GM23248 (cell line): ENCODE measurements around the gene COL28A1. TPM values are rescaled to one million over a fixed set of nuclear protein-coding genes. Genes with fewer than 3 reads are reported as not detected.
A peak's percentile ranks its signal among the peaks of the same experiment; 100 is the strongest.

ENCODE experiments used
- DNase-seq: peaks from one replicate; pipeline ENCODE4 v3.0.0-alpha.2; 2015
- H2AFZ ChIP-seq: fragments of 200-600 bp; sonication (generic); 2 replicates; pipeline ENCODE4 v1.6.1; 2016; ENCODE audit warnings: antibody characterized with exemption
- H3F3A ChIP-seq: fragments of 200-600 bp; sonication (generic); 2 replicates; pipeline ENCODE4 v1.6.1; 2016; ENCODE audit warnings: mild to moderate bottlenecking, antibody characterized with exemption, mixed run types; ENCODE audit not compliant: insufficient read depth
- H3K27ac ChIP-seq: fragments of 200-600 bp; sonication (generic); 2 replicates; pipeline ENCODE4 v1.5.1; 2016; ENCODE audit warnings: mild to moderate bottlenecking
- H3K27me3 ChIP-seq: fragments of 200-600 bp; sonication (generic); replicated peaks from 2 replicates; pipeline ENCODE4 v1.6.1; 2016; ENCODE audit warnings: mild to moderate bottlenecking; ENCODE audit not compliant: insufficient read depth
- H3K36me3 ChIP-seq: fragments of 200-600 bp; sonication (generic); 2 replicates; pipeline ENCODE4 v1.6.1; 2016; ENCODE audit warnings: low read depth, mild to moderate bottlenecking
- H3K4me1 ChIP-seq: fragments of 200-600 bp; sonication (generic); 2 replicates; pipeline ENCODE4 v1.6.1; 2016; ENCODE audit warnings: mild to moderate bottlenecking; ENCODE audit not compliant: insufficient read depth
- H3K4me2 ChIP-seq: fragments of 200-600 bp; sonication (generic); one replicate; pipeline ENCODE4 v1.6.1; 2016; ENCODE audit warnings: mild to moderate bottlenecking; ENCODE audit not compliant: unreplicated experiment
- H3K4me3 ChIP-seq: fragments of 200-600 bp; sonication (generic); 2 replicates; pipeline ENCODE4 v1.5.1; 2016; ENCODE audit warnings: mild to moderate bottlenecking
- H3K79me2 ChIP-seq: fragments of 200-600 bp; sonication (generic); 2 replicates; pipeline ENCODE4 v1.6.1; 2016; ENCODE audit warnings: mild to moderate bottlenecking; ENCODE audit not compliant: insufficient read depth
- H3K9ac ChIP-seq: fragments of 200-600 bp; sonication (generic); 2 replicates; pipeline ENCODE4 v1.6.1; 2016; ENCODE audit warnings: mild to moderate bottlenecking
- H3K9me2 ChIP-seq: fragments of 200-600 bp; sonication (generic); 2 replicates; pipeline ENCODE4 v1.6.1; 2016; ENCODE audit warnings: mixed run types, mild to moderate bottlenecking, moderate library complexity; ENCODE audit not compliant: insufficient read depth
- H3K9me3 ChIP-seq: fragments of 200-600 bp; sonication (generic); one replicate; pipeline ENCODE4 v1.6.1; 2017; ENCODE audit warnings: low read depth
- H4K20me1 ChIP-seq: fragments of 200-600 bp; sonication (generic); 2 replicates; pipeline ENCODE4 v1.6.0; 2016; ENCODE audit not compliant: insufficient read depth
- EZH2 ChIP-seq: fragments of 200-600 bp; sonication (generic); IDR thresholded peaks from 2 replicates; pipeline ENCODE4 v1.6.1; 2018; ENCODE audit warnings: antibody characterized with exemption, mild to moderate bottlenecking; ENCODE audit not compliant: insufficient read depth, poor library complexity, severe bottlenecking
- EZH2phosphoT487 ChIP-seq: fragments of 200-600 bp; sonication (generic); IDR thresholded peaks from 2 replicates; pipeline ENCODE4 v1.6.1; 2018; ENCODE audit warnings: antibody characterized with exemption, moderate library complexity, mild to moderate bottlenecking, low read depth; ENCODE audit not compliant: insufficient read depth
- WGBS, 2 experiments: methylation state at CpG; one replicate each; pipeline ENCODE4 v1.1.6; 2015 to 2017; ENCODE audit warnings: low lambda C conversion rate in 2 of 2, low coverage in 1 of 2; ENCODE audit errors: missing lambda C conversion rate in 2 of 2; 5-methylcytosine and 5-hydroxymethylcytosine counted together
- in situ Hi-C: fragments of 300-500 bp; cut with MboI; formaldehyde crosslinking; loops from 2 replicates; pipeline ENCODE4 v1.15.0; 2020
- polyA plus RNA-seq: library from polyadenylated mRNA; unstranded; fragments of >200 nt; fragmentation: Nextera tagmentation; extraction: Ambion mirVana; gene quantifications from 2 replicates; pipeline ENCODE4 v1.2.1, GENCODE V29; 2016
- total RNA-seq: library from RNA; depleted of rRNA; stranded (reverse); fragments of >200 nt; shearing (Covaris generic); gene quantifications from 2 replicates; pipeline ENCODE4 v1.2.3, GENCODE V29; 2014

The COL28A1 gene
- total and polyA plus RNA-seq, 2 experiments from 2014 or later = not detected

GRCh38 chr7:7452652-7453051, 83.0 kb downstream of the COL28A1 start:
- H3K9ac ChIP-seq = no peak overlapping the region
- H4K20me1 ChIP-seq = no peaks in the 10 kb centered on the region
- H2AFZ ChIP-seq = no peak overlapping the region
- H3K27me3 ChIP-seq = no peaks in the 10 kb centered on the region
- no peaks in the 10 kb centered on the region for H3K9me2 ChIP-seq
- no peak overlapping the region for H3K4me2 ChIP-seq
- in situ Hi-C loops = no loop called here
- no peak for TF ChIP-seq EZH2
- no peak for TF ChIP-seq EZH2phosphoT487
- H3K27ac ChIP-seq = no peak overlapping the region
- no peaks in the 10 kb centered on the region for H3K36me3 ChIP-seq
- no peaks in the 10 kb centered on the region for H3K9me3 ChIP-seq
- 59 to 69% methylated on average over 2 of the region's 2 CpGs for WGBS, 2 experiments
- DNase-seq = no peak
- no peak overlapping the region for H3K4me3 ChIP-seq
- H3F3A ChIP-seq = no peaks in the 10 kb centered on the region
- no peaks in the 10 kb centered on the region for H3K79me2 ChIP-seq
- no peaks in the 10 kb centered on the region for H3K4me1 ChIP-seq

DNA sequence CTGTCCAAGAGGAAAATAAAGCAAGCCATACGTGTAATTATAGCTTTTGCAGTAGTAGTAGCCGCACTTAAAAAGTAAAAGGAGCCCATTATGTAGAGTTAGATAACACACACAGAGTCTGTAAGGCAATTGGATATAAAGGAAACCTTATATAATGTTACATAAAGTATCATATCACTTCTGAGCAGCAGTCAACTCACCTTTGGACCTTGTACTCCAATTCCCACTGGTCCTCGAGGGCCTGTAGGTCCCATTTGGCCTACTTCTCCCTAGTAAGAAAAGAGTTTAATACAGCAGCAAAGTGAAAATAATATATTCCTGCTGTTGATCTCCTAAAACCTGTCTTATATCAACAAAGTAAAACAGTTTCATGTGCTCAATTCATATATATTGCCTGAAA, 83.6 kb downstream of the COL28A1 start:
- no peaks in the 10 kb centered on the region for H3K27me3 ChIP-seq
- no peak overlapping the region for H3K9ac ChIP-seq
- TF ChIP-seq EZH2phosphoT487 = no peak
- no peak for TF ChIP-seq EZH2
- no peaks in the 10 kb centered on the region for H3K9me2 ChIP-seq
- H3K4me2 ChIP-seq = no peak overlapping the region
- no peaks in the 10 kb centered on the region for H3K4me1 ChIP-seq
- H4K20me1 ChIP-seq = no peaks in the 10 kb centered on the region
- in situ Hi-C loops = no loop called here
- H3K79me2 ChIP-seq = no peaks in the 10 kb centered on the region
- H2AFZ ChIP-seq = no peak overlapping the region
- H3K36me3 ChIP-seq = no peaks in the 10 kb centered on the region
- H3K27ac ChIP-seq = no peak overlapping the region
- WGBS, 2 experiments = 80 to 83% methylated on average over 3 of the region's 3 CpGs
- H3K4me3 ChIP-seq = no peak overlapping the region
- no peaks in the 10 kb centered on the region for H3F3A ChIP-seq
- DNase-seq = no peak
- no peaks in the 10 kb centered on the region for H3K9me3 ChIP-seq

DNA sequence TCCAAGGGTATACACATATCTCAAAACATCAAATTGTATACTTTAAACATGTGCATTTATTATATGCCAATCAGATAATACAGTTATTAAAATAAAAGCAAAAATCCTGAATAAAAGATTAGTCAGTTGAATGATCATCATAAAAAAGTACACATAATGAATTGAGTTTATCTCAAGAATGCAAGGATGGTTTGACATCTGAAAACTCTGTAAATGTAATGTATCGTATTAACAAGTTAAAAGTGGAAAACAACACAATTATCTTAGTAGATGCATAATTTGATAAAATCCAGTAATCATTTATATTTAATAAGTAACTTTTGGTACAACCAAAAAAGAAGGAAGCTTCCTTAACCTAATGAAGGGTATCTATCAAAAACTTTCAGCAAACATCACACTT, 86.6 kb downstream of the COL28A1 start:
- Histone ChIP-seq H3K27me3 (no peaks in the 10 kb centered on the region), H3K9ac (no peak overlapping the region), H3K79me2 (no peaks in the 10 kb centered on the region), H3K27ac (no peak overlapping the region), H3F3A (no peaks in the 10 kb centered on the region), H2AFZ (no peak overlapping the region), H3K9me3 (no peaks in the 10 kb centered on the region), H3K4me1 (no peaks in the 10 kb centered on the region), H3K4me3 (no peak overlapping the region), H3K4me2 (no peak overlapping the region), H3K36me3 (no peaks in the 10 kb centered on the region), H3K9me2 (no peaks in the 10 kb centered on the region), H4K20me1 (no peaks in the 10 kb centered on the region)
- in situ Hi-C loops = no loop called here
- TF ChIP-seq EZH2 (no peak), EZH2phosphoT487 (no peak)
- WGBS, 2 experiments = 74 to 79% methylated on average over 1 of the region's 1 CpG
- DNase-seq = peak; percentile 20

DNA sequence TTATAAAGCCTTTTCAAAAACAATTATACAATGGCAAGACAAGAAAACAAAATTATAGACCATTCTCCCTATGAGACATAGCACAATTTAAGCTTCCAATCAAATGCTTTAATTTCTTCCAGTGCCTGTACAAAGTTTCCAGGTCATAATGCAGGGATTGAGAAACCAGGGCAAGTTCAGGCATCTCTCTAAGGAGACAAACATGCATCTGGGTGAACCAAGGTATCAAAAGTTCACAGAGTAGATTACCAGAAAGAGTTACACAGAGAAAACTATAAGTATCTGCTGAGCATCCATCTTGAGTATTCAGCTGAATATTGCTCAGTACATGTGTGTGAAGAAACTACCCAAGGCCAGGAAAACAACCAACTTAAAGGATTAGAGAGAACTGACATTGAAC, 89.1 kb downstream of the COL28A1 start:
- Histone ChIP-seq H3K4me1 (no peaks in the 10 kb centered on the region), H3F3A (no peaks in the 10 kb centered on the region), H3K27ac (no peak overlapping the region), H3K79me2 (no peaks in the 10 kb centered on the region), H3K27me3 (no peaks in the 10 kb centered on the region), H4K20me1 (no peaks in the 10 kb centered on the region), H3K36me3 (no peaks in the 10 kb centered on the region), H3K4me2 (no peak overlapping the region), H3K4me3 (no peak overlapping the region), H3K9ac (no peak overlapping the region), H2AFZ (0 out of 2 replicates have a peak overlapping the region, but pooled peaks have one; percentile 17), H3K9me3 (no peaks in the 10 kb centered on the region), H3K9me2 (no peaks in the 10 kb centered on the region)
- no peak for DNase-seq
- TF ChIP-seq EZH2phosphoT487 (no peak), EZH2 (no peak)
- in situ Hi-C loops = no loop called here

GRCh38 chr7:7443806-7444350, 91.8 kb downstream of the COL28A1 start:
- DNase-seq = no peak
- Histone ChIP-seq H3K4me2 (no peak overlapping the region), H4K20me1 (no peaks in the 10 kb centered on the region), H3K27ac (no peak overlapping the region), H3K9me2 (no peaks in the 10 kb centered on the region), H3K9me3 (no peaks in the 10 kb centered on the region), H3K79me2 (no peaks in the 10 kb centered on the region), H3K4me3 (no peak overlapping the region), H3K4me1 (peaks cover 11% of the 10 kb centered on the region), H3K36me3 (no peaks in the 10 kb centered on the region), H3K27me3 (no peaks in the 10 kb centered on the region), H3F3A (peaks cover 11% of the 10 kb centered on the region), H2AFZ (peak overlapping the region; percentile 18; the same call in 1 of the 2 replicates), H3K9ac (no peak overlapping the region)
- in situ Hi-C loops = no loop called here
- TF ChIP-seq EZH2phosphoT487 (no peak), EZH2 (no peak)
- 57 to 67% methylated on average over 3 of the region's 3 CpGs for WGBS, 2 experiments
